Purkinje cell (primary cell): ENCODE measurements around the gene ZNF157. TPM values are rescaled to one million over a fixed set of nuclear protein-coding genes. Genes with fewer than 3 reads are reported as not detected.

Experiments
- polyA plus RNA-seq: library from polyadenylated mRNA; unstranded; fragments of >200 nt; fragmentation: Nextera tagmentation; gene quantifications from 2 replicates; pipeline ENCODE4 v1.2.1, GENCODE V29; 2014

ZNF157 gene
- 0.17 TPM in 1 of 2 replicates, not detected in the other for polyA plus RNA-seq

GRCh38 chrX:47370278-47370677 is at the start of gene ZNF157:
TSS of gene ZNF157 (plus strand) at chrX:47370578. CDS start at chrX:47370669, 91 bp downstream.

Other genes starting within 250 kb of the ZNF157 start
- 115 and 168 TPM in 2 replicates for gene NDUFB11, start 225.9 kb upstream of the ZNF157 start, polyA plus RNA-seq
- 3.1 and 3.5 TPM in 2 replicates for gene RBM10, start 225.4 kb upstream of the ZNF157 start, polyA plus RNA-seq
- 66.3 and 88.7 TPM in 2 replicates for gene UBA1, start 176.7 kb upstream of the ZNF157 start, polyA plus RNA-seq
- gene CDK16, start 151.9 kb upstream of the ZNF157 start, polyA plus RNA-seq = 20.9 and 51.1 TPM in 2 replicates
- 57.6 and 71.1 TPM in 2 replicates for gene USP11, start 137.6 kb upstream of the ZNF157 start, polyA plus RNA-seq
- gene ZNF41, start 112.6 kb downstream of the ZNF157 start, polyA plus RNA-seq = 6.1 and 7.5 TPM in 2 replicates
- gene ARAF, start 190.6 kb downstream of the ZNF157 start, polyA plus RNA-seq = 7.0 and 9.1 TPM in 2 replicates
- gene TIMP1, start 211.9 kb downstream of the ZNF157 start, polyA plus RNA-seq = 16.8 and 34.9 TPM in 2 replicates
- 22.0 and 79.5 TPM in 2 replicates for gene SYN1, start 249.3 kb downstream of the ZNF157 start, polyA plus RNA-seq